ENCODE results near the gene RPRD2.

DNA sequence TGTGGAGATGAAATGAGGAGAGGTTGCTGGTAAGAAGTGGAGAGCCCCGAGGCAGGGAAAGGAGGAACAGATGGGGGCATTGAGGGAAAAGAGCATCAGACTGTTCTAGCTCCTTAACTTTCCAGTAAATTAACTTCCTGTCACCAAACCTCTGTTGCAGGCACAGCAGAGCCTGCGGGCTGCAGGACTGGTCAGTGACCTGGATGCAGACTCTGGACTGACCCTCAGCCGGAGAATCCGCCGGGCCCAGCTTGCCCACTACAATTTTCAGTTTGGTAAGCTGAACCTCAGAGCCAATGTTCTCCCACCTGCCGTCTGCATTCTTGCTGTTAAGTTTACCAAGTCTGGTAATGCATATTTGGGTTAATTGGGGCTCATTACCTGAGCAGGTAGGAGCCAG lies 141.5 kb downstream of the RPRD2 start:
- no peak for TF ChIP-seq CTCF (IDR thresholded peaks at IDR 0.05; ENCODE audit: low read depth, low read length, poor library complexity, severe bottlenecking)
- no peak for TF ChIP-seq EZH2phosphoT487 (IDR thresholded peaks at IDR 0.05; ENCODE audit: borderline replicate concordance, low read length)

Measured in DOHH2 (cell line).